ENCODE data around the gene AFG3L2.

The AFG3L2 gene

GRCh38 chr18:12315490-12315889 lies 61.5 kb downstream of the AFG3L2 start:
- TF ChIP-seq TAF1 (IDR thresholded peaks at IDR 0.05; ENCODE audit: borderline replicate concordance, insufficient read depth, low read length) (no peak), REST (IDR thresholded peaks at IDR 0.05; ENCODE audit: insufficient read depth in 1 of 2, low read depth in 2 of 2, low read length in 2 of 2) (no peak), POLR2AphosphoS5 (IDR thresholded peaks at IDR 0.05; ENCODE audit: low read depth, low read length) (no peak)

GRCh38 chr18:12314591-12315305 lies 62.3 kb downstream of the AFG3L2 start:
- no peak for TF ChIP-seq FOXP2 (optimal IDR thresholded peaks at IDR 0.05; ENCODE audit: borderline replicate concordance, extremely low read depth, extremely low read length, insufficient read depth)

- TF ChIP-seq SIN3A (IDR thresholded peaks at IDR 0.05; ENCODE audit: borderline replicate concordance, insufficient read depth, low read length), result no peak
- TF ChIP-seq POLR2AphosphoS5 (IDR thresholded peaks at IDR 0.05; ENCODE audit: low read depth, low read length), result no peak
- no peak for TF ChIP-seq FOXP2 (optimal IDR thresholded peaks at IDR 0.05; ENCODE audit: borderline replicate concordance, extremely low read depth, extremely low read length, insufficient read depth)
- no peak for TF ChIP-seq TAF1 (IDR thresholded peaks at IDR 0.05; ENCODE audit: borderline replicate concordance, insufficient read depth, low read length)
- TF ChIP-seq REST (IDR thresholded peaks at IDR 0.05; ENCODE audit: insufficient read depth in 1 of 2, low read depth in 2 of 2, low read length in 2 of 2), result no peak
Measured at GRCh38 chr18:12313530-12314245, 63.3 kb downstream of the AFG3L2 start.

GRCh38 chr18:12312976-12313375 lies 64.1 kb downstream of the AFG3L2 start:
- TF ChIP-seq SIN3A (IDR thresholded peaks at IDR 0.05; ENCODE audit: borderline replicate concordance, insufficient read depth, low read length) (no peak), REST (IDR thresholded peaks at IDR 0.05; ENCODE audit: insufficient read depth in 1 of 2, low read depth in 2 of 2, low read length in 2 of 2) (no peak), POLR2AphosphoS5 (IDR thresholded peaks at IDR 0.05; ENCODE audit: low read depth, low read length) (no peak)

- TF ChIP-seq REST (IDR thresholded peaks at IDR 0.05; ENCODE audit: insufficient read depth in 1 of 2, low read depth in 2 of 2, low read length in 2 of 2), result peak in 1 of 2 experiments; percentile 89; a peak in 2 of 4 replicates
- TF ChIP-seq POLR2AphosphoS5 (IDR thresholded peaks at IDR 0.05; ENCODE audit: low read depth, low read length), result no peak
Measured at GRCh38 chr18:12310762-12311161, 66.3 kb downstream of the AFG3L2 start.

Measured in PFSK-1 (cell line).